A549 treated with CpdA at 1 μM for 4 hours (cell line): ENCODE results near the gene RANBP3L. TPM values are rescaled to one million over a fixed set of nuclear protein-coding genes. Genes with fewer than 3 reads are reported as not detected.

Experiments
- total RNA-seq: library from RNA; stranded (reverse); fragments of 200-300 nt; extraction: Qiagen RNA extraction; gene quantifications from 5 replicates; pipeline ENCODE4 v1.2.3, GENCODE V29; 2022; ENCODE audit warnings: low read depth

RANBP3L gene
- not detected in 5 replicates for total RNA-seq

GRCh38 chr5:36301858-36302603 lies at the start of gene RANBP3L:
Gene RANBP3L (minus strand): TSS chr5:36301902. CDS start chr5:36301416, 486 bp downstream.

DNA sequence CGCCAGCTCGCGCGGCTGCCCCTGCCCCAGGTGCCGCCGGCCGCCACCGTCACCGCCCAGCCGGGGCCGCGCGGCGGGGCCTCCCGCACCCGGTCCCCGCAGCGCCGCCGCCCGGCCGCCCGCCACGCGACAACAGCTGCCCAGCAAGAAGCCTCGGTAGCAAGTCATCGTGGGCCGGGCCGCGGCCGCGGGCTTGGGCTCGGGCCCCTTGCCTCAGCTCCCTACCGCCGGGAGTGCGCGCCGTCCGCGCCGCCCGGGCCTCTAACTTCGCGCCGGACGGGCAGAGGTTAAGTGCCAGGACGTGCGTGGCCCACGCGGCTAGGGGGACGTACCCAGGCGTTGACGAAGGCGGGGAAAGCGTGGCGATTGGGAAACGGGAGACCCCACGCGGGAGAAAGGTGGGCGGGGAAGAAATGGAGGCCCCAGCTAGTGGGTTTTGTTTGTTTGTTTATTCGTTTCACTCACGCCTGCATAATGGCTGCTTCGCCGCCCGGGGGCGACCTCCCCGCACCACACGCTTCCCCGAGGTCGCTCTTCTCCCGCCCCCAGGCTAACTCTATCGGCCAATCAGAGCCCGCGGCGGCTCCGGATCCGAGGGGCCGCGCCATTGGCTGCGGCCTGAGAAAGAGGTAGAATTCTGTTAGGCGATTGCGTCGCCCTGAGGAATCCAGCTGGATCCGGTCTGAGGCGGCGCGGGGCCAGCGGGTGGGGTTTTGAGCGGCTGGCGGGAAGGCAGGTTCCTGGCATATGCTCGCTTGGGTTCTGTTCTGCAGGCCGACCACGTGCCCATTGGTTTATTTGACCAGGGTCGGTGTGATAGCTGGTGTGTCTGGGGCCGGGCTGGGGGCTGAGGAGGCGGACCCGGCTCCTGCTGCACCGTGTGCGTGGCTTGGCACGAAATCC lies 59.8 kb downstream of the RANBP3L start, which contains the start of gene NADK2:
Gene NADK2, minus strand, starts transcription at position 295 of the 903 bp plus-strand sequence. Its CDS starts 127 bp downstream, at position 168.

Other genes with a start within 250 kb of the RANBP3L start
- not detected in 5 replicates for gene UGT3A2, start 235.0 kb downstream of the RANBP3L start, total RNA-seq
- gene LMBRD2, start 150.0 kb downstream of the RANBP3L start, total RNA-seq, result 1.2 to 2.2 TPM (median 1.6 TPM) in 5 replicates
- gene SKP2, start 149.8 kb downstream of the RANBP3L start, total RNA-seq, result 17.6 to 22.5 TPM (median 20.3 TPM) in 5 replicates
- 9.2 to 15.6 TPM (median 12.2 TPM) in 5 replicates for gene NADK2, start 60.0 kb downstream of the RANBP3L start, total RNA-seq